ENCODE results near the gene ASB4. TPM values are rescaled to one million over a fixed set of nuclear protein-coding genes. Genes with fewer than 3 reads are reported as not detected.

The ASB4 gene
- polyA plus RNA-seq, 2 of the 4 experiments (the other 2 are of a cell fraction): 1.4 to 3.1 TPM

DNA sequence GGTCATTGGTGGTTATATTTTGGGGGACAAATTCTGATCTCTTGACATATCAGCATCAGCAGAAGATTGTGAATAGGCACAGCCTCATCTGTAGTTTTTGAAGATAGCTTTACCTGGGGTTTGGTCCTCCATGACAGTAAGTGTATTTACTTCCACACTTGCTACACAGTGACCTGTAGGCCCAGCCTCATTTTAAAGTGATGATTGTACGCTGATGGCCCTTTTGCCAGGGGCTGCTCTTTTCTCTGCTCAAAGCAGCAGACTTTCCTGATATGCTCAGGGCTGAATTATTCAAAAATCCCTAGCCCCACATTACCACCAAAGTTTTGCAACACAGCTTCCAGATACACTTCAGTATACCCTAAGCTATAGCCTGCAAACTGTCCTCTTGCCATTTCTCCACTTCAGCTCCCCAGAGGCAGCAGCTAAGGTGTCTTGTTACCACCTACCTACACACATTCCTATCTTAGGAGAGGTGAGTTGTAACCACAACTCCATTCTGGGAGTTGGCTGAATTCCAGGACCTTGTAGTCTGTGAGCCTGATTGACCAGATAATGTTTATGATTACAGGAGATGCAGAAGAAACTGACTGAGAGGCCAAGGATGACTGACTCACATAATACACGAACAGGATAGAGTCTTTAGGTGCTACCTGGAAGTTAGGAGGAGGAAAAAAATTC is 6.0 kb downstream of the ASB4 start (continued):
- no peak for TF ChIP-seq CHD4 (IDR thresholded peaks at IDR 0.05; ENCODE audit: borderline replicate concordance)
- no peak for TF ChIP-seq JUNB (IDR thresholded peaks at IDR 0.05)

DNA sequence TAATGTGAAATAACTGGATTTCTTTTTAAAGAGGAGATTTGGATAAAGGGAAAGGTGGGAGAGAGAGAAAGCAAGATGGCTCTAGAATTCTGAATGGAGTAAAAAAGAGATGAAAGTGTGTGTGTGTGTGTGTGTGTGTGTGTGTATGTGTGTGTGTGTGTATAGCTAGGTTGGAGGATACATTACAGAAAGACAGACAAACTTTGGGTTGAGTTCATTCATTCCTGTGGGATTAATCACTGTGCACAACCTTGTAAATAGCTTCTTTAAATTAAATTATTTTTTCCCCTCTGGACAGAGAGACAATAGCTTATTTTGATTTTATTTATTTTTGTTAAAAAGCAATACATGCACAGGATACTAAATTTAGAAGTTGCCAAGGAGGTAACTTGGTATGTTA is 7.5 kb downstream of the ASB4 start:
- DNase-seq (ENCODE audit: low read depth in 1 of 2, low spot score in 1 of 2) (no peak), FAIRE-seq (no peak), ATAC-seq (no peak)
- H3K9me3 ChIP-seq: no peaks in the 10 kb centered on the region
- ChIA-PET POLR2A (no interaction called here), CTCF (interaction anchor here (1.0 to 8.1 kb wide), 5 partner anchors 15 to 197 kb away, joined by 6 to 87 read pairs (median 7); no protein-coding TSS in a partner anchor)
- peaks cover 45% of the 10 kb centered on the region for H3K4me1 ChIP-seq
- peak overlapping the region in 1 of 2 experiments; percentile 75; a peak in 3 of 6 replicates for H3K27ac ChIP-seq
- TF ChIP-seq JUNB (IDR thresholded peaks at IDR 0.05) (no peak), EP300 (IDR thresholded peaks at IDR 0.05) (no peak), NR3C1 (IDR thresholded peaks at IDR 0.05) (no peak), CBX2 (IDR thresholded peaks at IDR 0.05; ENCODE audit: borderline replicate concordance, low read depth) (no peak), ESRRA (IDR thresholded peaks at IDR 0.05; ENCODE audit: borderline replicate concordance, low read length) (no peak), NFE2L2 (conservative IDR thresholded peaks at IDR 0.05; ENCODE audit: low read length) (no peak), ZFP36 (IDR thresholded peaks at IDR 0.05; ENCODE audit: borderline replicate concordance, partially characterized antibody) (no peak), ZC3H11A (IDR thresholded peaks at IDR 0.05) (no peak), HOXB5 (CRISPR knock-in tag; IDR thresholded peaks at IDR 0.05) (no peak), MAZ (IDR thresholded peaks at IDR 0.05; ENCODE audit: borderline replicate concordance, low read depth, low read length) (no peak), SMC3 (IDR thresholded peaks at IDR 0.05) (no peak), RFX5 (IDR thresholded peaks at IDR 0.05) (no peak), HOXA7 (CRISPR knock-in tag; IDR thresholded peaks at IDR 0.05) (no peak), POLR2A (IDR thresholded peaks at IDR 0.05; ENCODE audit: low read length) (no peak)
- TF ChIP-seq, protein P1, sequence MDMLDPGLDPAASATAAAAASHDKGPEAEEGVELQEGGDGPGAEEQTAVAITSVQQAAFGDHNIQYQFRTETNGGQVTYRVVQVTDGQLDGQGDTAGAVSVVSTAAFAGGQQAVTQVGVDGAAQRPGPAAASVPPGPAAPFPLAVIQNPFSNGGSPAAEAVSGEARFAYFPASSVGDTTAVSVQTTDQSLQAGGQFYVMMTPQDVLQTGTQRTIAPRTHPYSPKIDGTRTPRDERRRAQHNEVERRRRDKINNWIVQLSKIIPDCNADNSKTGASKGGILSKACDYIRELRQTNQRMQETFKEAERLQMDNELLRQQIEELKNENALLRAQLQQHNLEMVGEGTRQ (IDR thresholded peaks at IDR 0.05): no peak
- TF ChIP-seq, protein P2, sequence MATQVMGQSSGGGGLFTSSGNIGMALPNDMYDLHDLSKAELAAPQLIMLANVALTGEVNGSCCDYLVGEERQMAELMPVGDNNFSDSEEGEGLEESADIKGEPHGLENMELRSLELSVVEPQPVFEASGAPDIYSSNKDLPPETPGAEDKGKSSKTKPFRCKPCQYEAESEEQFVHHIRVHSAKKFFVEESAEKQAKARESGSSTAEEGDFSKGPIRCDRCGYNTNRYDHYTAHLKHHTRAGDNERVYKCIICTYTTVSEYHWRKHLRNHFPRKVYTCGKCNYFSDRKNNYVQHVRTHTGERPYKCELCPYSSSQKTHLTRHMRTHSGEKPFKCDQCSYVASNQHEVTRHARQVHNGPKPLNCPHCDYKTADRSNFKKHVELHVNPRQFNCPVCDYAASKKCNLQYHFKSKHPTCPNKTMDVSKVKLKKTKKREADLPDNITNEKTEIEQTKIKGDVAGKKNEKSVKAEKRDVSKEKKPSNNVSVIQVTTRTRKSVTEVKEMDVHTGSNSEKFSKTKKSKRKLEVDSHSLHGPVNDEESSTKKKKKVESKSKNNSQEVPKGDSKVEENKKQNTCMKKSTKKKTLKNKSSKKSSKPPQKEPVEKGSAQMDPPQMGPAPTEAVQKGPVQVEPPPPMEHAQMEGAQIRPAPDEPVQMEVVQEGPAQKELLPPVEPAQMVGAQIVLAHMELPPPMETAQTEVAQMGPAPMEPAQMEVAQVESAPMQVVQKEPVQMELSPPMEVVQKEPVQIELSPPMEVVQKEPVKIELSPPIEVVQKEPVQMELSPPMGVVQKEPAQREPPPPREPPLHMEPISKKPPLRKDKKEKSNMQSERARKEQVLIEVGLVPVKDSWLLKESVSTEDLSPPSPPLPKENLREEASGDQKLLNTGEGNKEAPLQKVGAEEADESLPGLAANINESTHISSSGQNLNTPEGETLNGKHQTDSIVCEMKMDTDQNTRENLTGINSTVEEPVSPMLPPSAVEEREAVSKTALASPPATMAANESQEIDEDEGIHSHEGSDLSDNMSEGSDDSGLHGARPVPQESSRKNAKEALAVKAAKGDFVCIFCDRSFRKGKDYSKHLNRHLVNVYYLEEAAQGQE (IDR thresholded peaks at IDR 0.05): no peak
- TF ChIP-seq, protein P3, sequence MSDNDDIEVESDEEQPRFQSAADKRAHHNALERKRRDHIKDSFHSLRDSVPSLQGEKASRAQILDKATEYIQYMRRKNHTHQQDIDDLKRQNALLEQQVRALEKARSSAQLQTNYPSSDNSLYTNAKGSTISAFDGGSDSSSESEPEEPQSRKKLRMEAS (IDR thresholded peaks at IDR 0.05): no peak
- TF ChIP-seq, protein P4, sequence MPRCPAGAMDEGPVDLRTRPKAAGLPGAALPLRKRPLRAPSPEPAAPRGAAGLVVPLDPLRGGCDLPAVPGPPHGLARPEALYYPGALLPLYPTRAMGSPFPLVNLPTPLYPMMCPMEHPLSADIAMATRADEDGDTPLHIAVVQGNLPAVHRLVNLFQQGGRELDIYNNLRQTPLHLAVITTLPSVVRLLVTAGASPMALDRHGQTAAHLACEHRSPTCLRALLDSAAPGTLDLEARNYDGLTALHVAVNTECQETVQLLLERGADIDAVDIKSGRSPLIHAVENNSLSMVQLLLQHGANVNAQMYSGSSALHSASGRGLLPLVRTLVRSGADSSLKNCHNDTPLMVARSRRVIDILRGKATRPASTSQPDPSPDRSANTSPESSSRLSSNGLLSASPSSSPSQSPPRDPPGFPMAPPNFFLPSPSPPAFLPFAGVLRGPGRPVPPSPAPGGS (IDR thresholded peaks at IDR 0.05): no peak
- TF ChIP-seq, protein P5, sequence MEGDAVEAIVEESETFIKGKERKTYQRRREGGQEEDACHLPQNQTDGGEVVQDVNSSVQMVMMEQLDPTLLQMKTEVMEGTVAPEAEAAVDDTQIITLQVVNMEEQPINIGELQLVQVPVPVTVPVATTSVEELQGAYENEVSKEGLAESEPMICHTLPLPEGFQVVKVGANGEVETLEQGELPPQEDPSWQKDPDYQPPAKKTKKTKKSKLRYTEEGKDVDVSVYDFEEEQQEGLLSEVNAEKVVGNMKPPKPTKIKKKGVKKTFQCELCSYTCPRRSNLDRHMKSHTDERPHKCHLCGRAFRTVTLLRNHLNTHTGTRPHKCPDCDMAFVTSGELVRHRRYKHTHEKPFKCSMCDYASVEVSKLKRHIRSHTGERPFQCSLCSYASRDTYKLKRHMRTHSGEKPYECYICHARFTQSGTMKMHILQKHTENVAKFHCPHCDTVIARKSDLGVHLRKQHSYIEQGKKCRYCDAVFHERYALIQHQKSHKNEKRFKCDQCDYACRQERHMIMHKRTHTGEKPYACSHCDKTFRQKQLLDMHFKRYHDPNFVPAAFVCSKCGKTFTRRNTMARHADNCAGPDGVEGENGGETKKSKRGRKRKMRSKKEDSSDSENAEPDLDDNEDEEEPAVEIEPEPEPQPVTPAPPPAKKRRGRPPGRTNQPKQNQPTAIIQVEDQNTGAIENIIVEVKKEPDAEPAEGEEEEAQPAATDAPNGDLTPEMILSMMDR (IDR thresholded peaks at IDR 0.05): no peak
- no peak overlapping the region for H3K4me3 ChIP-seq
- peak overlapping the region; percentile 15; the same call in 1 of the 3 replicates for H3K4me2 ChIP-seq
